Adrenal gland (tissue), 5 donors: ENCODE data around the gene PIK3C2B.

Experiments used
- CTCF ChIP-seq, 6 experiments: fragments of 450-650 bp in 4 of 6; fragments of 200-600 bp in 2 of 6; sonication (generic) in 1 of 6; IDR thresholded peaks; 1 replicate in 5 of 6; 2 replicates in 1 of 6; pipeline versions ENCODE4 v1.5.1 to v1.8.0; 2016 to 2021; ENCODE audit warnings: antibody characterized with exemption in 6 of 6, mild to moderate bottlenecking in 2 of 6, moderate library complexity in 1 of 6
- POLR2A ChIP-seq, 2 donors: fragments of 450-650 bp; IDR thresholded peaks; one replicate each; pipeline ENCODE4 v1.6.1; 2017; ENCODE audit warnings: antibody characterized with exemption in 2 of 2, mild to moderate bottlenecking in 2 of 2, moderate library complexity in 1 of 2
- donor health status: DM: no; HTN: no; CAD: no.

DNA sequence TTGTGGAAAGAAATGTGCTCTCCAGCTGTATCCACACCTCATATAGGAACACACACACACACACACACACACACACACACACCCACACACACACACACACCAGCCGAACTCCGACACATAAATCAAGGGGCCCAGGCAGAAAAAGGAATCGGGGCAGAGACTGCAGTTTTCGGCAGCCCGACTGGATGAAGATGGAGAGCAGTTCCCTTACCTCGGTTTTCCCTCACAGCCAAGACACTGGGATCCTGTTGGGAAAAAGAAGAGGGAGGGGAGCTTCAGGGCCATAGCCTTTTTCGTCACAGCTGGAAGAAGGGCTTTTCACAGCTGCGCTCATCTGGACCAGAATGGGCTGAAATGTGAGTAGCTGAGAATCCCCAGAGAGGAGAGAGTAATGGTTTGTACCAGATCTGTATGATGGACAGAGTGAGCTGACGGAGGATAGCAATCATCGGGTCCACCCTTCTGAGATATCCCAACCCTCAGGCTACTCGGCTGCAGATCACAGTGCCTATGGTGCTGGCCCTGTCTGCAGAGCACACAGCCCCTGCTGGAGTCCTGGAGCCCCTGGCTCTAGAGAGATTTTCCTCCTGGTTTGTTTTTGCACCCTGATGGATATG lies 37.7 kb downstream of the PIK3C2B start:
- TF ChIP-seq POLR2A (IDR thresholded peaks at IDR 0.05) (no peak), CTCF (IDR thresholded peaks at IDR 0.05) (no peak)
